SKM-1 treated with dmso at 0.1 percent for 144 hours (cell line): ENCODE measurements around the gene CDH6.
A peak's percentile ranks its signal among the peaks of the same experiment; 100 is the strongest.

ENCODE experiments used
- DNase-seq: peaks from one replicate; lab custom pipeline; 2025; ENCODE audit not compliant: unreplicated experiment; lab: John Stamatoyannopoulos, UW

CDH6 gene

GRCh38 chr5:31193591-31194467 is at the start of gene CDH6:
Gene CDH6, plus strand, starts transcription at chr5:31193686. Its CDS starts 73,788 bp downstream, at chr5:31267474.
- no peak for DNase-seq

GRCh38 chr5:31144364-31144763 is 49.1 kb upstream of the CDH6 start:
- DNase-seq = no peak

GRCh38 chr5:31148959-31149475 is 44.5 kb upstream of the CDH6 start:
- DNase-seq = peak; percentile 27

GRCh38 chr5:31153521-31153920 is 40.0 kb upstream of the CDH6 start:
- peak; percentile 49 for DNase-seq

DNA sequence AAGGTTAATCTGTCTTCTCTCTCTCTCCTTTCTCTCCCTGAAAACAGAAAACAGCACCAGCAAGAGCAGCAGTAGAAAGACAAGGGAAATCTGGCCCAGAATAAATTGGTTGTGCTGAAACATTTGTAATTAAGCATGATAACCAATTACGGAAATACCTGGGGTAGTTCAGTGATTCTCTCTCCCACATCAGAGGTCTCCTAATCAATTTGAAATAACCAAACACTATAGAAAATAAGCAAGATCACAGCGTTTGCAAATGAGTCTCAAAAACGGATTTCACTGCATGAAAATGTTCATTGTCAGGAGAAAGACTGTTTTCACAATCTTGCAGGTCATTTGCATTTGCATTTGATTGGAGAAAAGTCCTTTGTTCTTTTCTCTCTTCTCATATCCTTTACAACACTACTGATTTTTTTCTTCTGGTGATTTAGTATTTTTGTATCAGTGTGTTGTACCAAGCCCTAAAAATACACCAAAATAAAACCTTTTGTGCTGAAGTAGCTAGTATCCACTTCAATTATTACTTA is 36.8 kb upstream of the CDH6 start:
- no peak for DNase-seq

DNA sequence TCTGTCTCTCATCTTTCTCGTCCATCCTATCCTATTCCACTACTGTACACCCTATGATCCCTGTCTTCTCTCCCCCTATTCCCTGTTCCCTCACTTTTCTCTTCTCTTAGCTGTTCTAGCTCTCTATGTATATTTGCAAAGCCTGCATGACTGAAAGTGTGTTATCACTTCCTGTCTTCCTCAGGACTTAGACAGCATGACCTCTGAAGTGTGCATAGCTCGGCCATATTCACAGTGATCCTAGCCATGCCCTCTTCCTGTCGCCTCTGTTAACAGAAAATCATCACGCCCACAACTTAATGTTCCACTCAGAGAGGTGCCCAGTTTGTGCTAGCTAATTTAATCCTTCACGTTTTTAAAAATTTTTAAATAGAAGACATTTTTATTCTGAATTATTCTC is 35.8 kb upstream of the CDH6 start:
- DNase-seq = no peak

DNA sequence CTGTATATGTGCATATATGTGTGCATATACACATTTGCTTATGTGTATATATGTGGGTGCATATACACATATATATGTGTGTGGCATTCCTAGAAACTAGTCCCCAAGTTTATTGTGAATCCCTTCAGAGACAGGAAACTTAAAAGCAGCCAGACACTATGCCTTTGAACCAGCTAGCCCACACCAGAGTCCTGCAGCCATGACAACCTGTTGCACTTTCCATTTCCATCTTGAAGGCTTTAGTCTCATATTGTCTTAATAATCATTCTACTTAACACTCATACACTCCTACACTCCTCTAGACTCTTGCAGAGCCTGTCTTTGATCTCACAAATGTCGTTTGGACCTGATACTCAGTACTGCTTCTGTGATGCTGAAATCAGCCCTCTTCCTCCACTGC is 34.8 kb upstream of the CDH6 start:
- DNase-seq = no peak

DNA sequence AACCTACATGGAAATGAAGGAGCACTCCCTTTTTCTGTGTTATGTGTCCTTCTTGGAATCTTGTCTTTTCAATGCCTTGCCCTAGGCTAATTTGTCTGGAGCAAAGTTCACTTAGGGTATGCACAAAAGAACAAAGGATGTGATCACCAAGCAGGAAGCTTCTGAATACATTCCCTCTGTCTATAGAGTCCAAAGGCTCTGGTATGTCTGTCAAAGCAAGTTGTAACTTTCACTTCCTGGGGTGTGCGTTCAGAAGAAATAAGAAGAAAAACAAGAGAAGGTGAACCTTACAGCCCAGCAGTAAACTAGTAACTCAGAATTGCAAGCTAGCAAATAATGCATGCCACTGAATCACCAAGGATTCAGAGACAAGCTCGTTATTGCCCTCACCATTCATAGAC is 31.7 kb upstream of the CDH6 start:
- DNase-seq = no peak

DNA sequence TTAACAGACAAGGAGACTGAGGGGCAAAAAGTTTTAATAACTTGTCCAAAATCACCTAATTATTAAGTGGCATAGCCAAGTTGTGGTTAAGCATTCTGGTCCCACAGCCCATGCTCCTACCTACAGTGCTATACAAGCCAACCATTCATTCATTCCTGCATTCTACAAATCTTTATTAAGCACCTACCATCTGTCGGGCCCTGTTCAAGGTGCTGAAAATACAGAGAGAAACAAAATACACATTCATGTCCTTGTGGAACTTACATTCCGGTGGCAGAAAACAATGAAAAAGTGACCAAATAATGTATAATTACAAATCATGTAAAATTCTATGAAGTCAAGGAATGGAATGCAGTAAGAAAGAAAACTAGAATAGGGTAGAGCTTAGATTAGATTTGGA is 27.8 kb upstream of the CDH6 start:
- DNase-seq = no peak

DNA sequence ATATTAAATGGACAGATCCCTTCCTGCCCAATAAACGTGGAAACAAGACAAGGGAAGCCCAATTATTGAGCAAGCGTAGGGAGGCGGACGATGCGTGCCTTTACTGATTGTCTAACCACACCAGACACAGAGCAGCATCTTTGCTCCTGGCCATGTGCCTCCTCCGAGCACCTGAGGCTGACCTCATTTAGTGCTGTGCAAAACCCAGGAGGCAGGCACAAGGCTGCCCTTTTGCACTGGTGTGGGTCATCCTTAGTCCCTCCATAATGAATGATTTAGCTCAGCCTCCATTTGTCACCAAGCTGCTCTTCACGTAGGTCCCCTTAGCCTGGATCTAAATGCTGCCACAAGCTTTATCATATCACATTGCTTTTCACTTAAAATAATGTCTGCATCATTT is 24.1 kb upstream of the CDH6 start:
- DNase-seq = no peak

- no peak for DNase-seq
These were observed 20.6 kb upstream of the CDH6 start for GRCh38 chr5:31172881-31173280.

- DNase-seq = no peak
These were observed 19.9 kb upstream of the CDH6 start for GRCh38 chr5:31173614-31174013.

- DNase-seq = no peak
These were observed 12.0 kb upstream of the CDH6 start for GRCh38 chr5:31181376-31181987.

- DNase-seq = no peak
These were observed 11.3 kb upstream of the CDH6 start for GRCh38 chr5:31182136-31182535.

- DNase-seq = no peak
These were observed 7.5 kb upstream of the CDH6 start for GRCh38 chr5:31185951-31186350.

DNA sequence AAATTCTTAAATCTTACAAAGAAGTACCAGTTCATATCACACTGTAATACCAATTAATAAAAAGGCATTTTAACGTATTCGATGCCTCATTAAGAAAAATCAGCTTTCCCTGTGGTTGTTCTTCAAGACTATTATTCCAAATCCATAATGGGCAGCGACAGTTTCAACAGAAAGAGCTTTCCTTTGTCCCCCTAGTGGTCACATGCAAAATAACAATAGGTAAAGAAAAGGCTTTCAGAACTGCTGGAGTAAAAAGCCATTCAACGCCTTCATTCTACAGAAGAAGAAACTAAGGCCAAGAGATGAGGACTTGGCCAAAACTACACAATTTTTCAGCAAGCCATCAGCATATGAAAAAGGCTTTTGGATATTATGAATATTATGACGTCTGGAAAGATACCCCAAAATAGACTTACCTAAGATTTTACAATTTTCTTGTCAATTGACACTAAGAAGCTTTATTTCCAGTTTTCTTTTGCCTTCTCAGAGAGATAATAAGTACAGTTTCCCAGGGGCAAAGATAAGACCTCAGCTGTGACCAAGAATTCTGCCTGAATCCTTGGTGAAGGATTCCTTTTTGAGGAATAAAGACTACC is 6.7 kb upstream of the CDH6 start:
- DNase-seq = peak; percentile 22

- DNase-seq = no peak
These were observed 5.9 kb upstream of the CDH6 start for GRCh38 chr5:31187591-31187990.

DNA sequence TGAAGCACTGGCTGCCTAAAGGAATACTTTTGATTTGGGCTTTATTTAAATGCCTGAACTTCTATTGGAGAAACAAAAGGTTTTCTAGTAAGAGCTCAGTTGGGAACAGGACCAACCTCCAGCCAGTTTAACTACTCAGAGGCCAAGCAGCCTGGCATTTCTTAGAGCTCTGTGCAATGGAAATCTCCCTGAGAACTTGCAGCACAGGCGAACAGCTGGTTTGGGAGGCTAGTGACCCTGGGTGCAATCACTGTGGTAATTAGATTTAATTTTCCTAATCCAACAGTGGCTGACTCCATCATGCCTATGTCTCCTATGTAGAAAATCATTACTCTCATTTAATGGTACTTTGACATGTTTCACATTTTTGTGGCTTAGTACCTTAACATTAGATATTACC is 1.0 kb upstream of the CDH6 start:
- no peak for DNase-seq

- no peak for DNase-seq
These were observed 370 bp upstream of the CDH6 start for GRCh38 chr5:31193116-31193515.

DNA sequence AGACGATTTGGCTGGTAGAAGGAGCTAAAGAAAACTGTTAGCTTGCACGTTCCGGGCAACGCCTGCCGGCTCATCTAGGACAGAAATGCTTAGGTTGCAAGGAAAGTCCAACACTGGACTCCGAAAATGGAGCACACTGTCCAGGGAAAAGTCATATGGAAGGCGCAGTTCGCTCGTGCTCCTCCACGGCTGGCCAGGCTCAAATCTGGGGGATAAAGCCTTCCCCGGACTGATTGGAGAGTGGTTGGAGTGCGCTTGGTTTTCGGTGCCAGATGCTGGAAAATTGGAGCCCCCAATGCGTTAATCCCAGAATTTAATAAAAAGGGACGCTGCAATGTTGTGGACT is 955 bp downstream of the CDH6 start:
- no peak for DNase-seq

GRCh38 chr5:31194892-31195555 is 1.5 kb downstream of the CDH6 start:
- DNase-seq = no peak
